ENCODE results near the gene MCEMP1. TPM values are rescaled to one million over a fixed set of nuclear protein-coding genes. Genes with fewer than 3 reads are reported as not detected.

Gene MCEMP1
- total RNA-seq, 1 donor from 2014 or later, result not detected

- H3K4me2 ChIP-seq (ENCODE audit: low read length), result no peak within 1 kb of the TSS
- H2AFZ ChIP-seq (ENCODE audit: low read depth, low read length), result no peak within 1 kb of the TSS
- no peak for FAIRE-seq
- no peaks in the 10 kb centered on the region for H3K27me3 ChIP-seq (ENCODE audit: insufficient read depth, low read length)
- TF ChIP-seq CTCF (IDR thresholded peaks at IDR 0.05; ENCODE audit: insufficient read depth, low read depth, low read length) (no peak), EZH2 (IDR thresholded peaks at IDR 0.05; ENCODE audit: insufficient read depth, low read length) (no peak)
- no peak within 1 kb of the TSS for H3K9ac ChIP-seq (ENCODE audit: low read length)
- no peaks in the 10 kb centered on the region for H3K36me3 Mint-ChIP-seq (ENCODE audit: low read depth, unreplicated experiment)
- no peaks in the 10 kb centered on the region for H3K4me1 Mint-ChIP-seq (ENCODE audit: low read depth, unreplicated experiment)
- no peak within 1 kb of the TSS for H3K4me3 Mint-ChIP-seq (ENCODE audit: unreplicated experiment)
- H3K4me1 ChIP-seq (ENCODE audit: insufficient read depth, low read length), result no peaks in the 10 kb centered on the region
- no peaks in the 10 kb centered on the region for H3K9me3 ChIP-seq (ENCODE audit: insufficient read depth, low read depth, low read length)
- H3K4me3 ChIP-seq (ENCODE audit: insufficient read depth, low read depth, low read length), result no peak within 1 kb of the TSS
- H3K36me3 ChIP-seq (ENCODE audit: insufficient read depth, low read length), result no peaks in the 10 kb centered on the region
- peaks cover 57% of the 10 kb centered on the region for H3K27me3 Mint-ChIP-seq (ENCODE audit: low read depth, unreplicated experiment)
- H4K20me1 ChIP-seq (ENCODE audit: insufficient read depth, low read length), result no peaks in the 10 kb centered on the region
- no peak within 1 kb of the TSS for H3K27ac ChIP-seq (ENCODE audit: low read depth, low read length)
- no peak within 1 kb of the TSS for H3K27ac Mint-ChIP-seq (ENCODE audit: unreplicated experiment)
- DNase-seq (ENCODE audit: low read depth), result no peak
- H3K79me2 ChIP-seq (ENCODE audit: insufficient read depth, low read length), result no peaks in the 10 kb centered on the region
- H3K9me3 Mint-ChIP-seq (ENCODE audit: unreplicated experiment), result no peaks in the 10 kb centered on the region
Measured at GRCh38 chr19:7701654-7702457, 25.0 kb downstream of the MCEMP1 start, which contains the start of gene FCER2. TSS of gene FCER2 (minus strand) at chr19:7702131. CDS start at chr19:7699760, 2,371 bp downstream.

GRCh38 chr19:7703332-7703731 is 26.4 kb downstream of the MCEMP1 start:
- Mint-ChIP-seq H3K27ac (ENCODE audit: unreplicated experiment) (no peak overlapping the region), H3K4me1 (ENCODE audit: low read depth, unreplicated experiment) (no peaks in the 10 kb centered on the region), H3K27me3 (ENCODE audit: low read depth, unreplicated experiment) (peaks cover 48% of the 10 kb centered on the region), H3K36me3 (ENCODE audit: low read depth, unreplicated experiment) (no peaks in the 10 kb centered on the region), H3K4me3 (ENCODE audit: unreplicated experiment) (no peak overlapping the region), H3K9me3 (ENCODE audit: unreplicated experiment) (no peaks in the 10 kb centered on the region)
- H3K79me2 ChIP-seq (ENCODE audit: insufficient read depth, low read length), result no peaks in the 10 kb centered on the region
- H3K4me3 ChIP-seq (ENCODE audit: insufficient read depth, low read depth, low read length), result no peak overlapping the region
- TF ChIP-seq CTCF (IDR thresholded peaks at IDR 0.05; ENCODE audit: insufficient read depth, low read depth, low read length) (no peak), EZH2 (IDR thresholded peaks at IDR 0.05; ENCODE audit: insufficient read depth, low read length) (no peak)
- FAIRE-seq (no peak), DNase-seq (ENCODE audit: low read depth) (no peak)
- no peaks in the 10 kb centered on the region for H3K27me3 ChIP-seq (ENCODE audit: insufficient read depth, low read length)
- H2AFZ ChIP-seq (ENCODE audit: low read depth, low read length), result no peak overlapping the region
- H3K27ac ChIP-seq (ENCODE audit: low read depth, low read length), result no peak overlapping the region
- H3K36me3 ChIP-seq (ENCODE audit: insufficient read depth, low read length), result no peaks in the 10 kb centered on the region
- no peaks in the 10 kb centered on the region for H4K20me1 ChIP-seq (ENCODE audit: insufficient read depth, low read length)
- H3K4me2 ChIP-seq (ENCODE audit: low read length), result no peak overlapping the region
- no peak overlapping the region for H3K9ac ChIP-seq (ENCODE audit: low read length)
- H3K9me3 ChIP-seq (ENCODE audit: insufficient read depth, low read depth, low read length), result no peaks in the 10 kb centered on the region
- H3K4me1 ChIP-seq (ENCODE audit: insufficient read depth, low read length), result no peaks in the 10 kb centered on the region

Data from astrocyte (in vitro differentiated cells and primary cell).